HCT116 (cell line): ENCODE measurements around the gene SFRP4. TPM values are rescaled to one million over a fixed set of nuclear protein-coding genes. Genes with fewer than 3 reads are reported as not detected.

Experiments used
- ATAC-seq: fragments of 200-7000 bp; cut with Tn5 transposase; 2 replicates; pipeline ENCODE4 v1.9.1; 2020; ENCODE audit warnings: mild to moderate bottlenecking, moderate library complexity
- BruUV-seq: library from RNA; stranded (reverse); fragments of 400-500 nt; replicated peaks from 2 replicates; lab custom pipeline; 2021; lab: Mats Ljungman, UMichigan
- CTCF ChIA-PET: fragments of 300-600 bp; sonication (Branson Sonifier 250); formaldehyde crosslinking; loops from one replicate; lab custom pipeline; 2021; ENCODE audit warnings: antibody characterized with exemption; lab: Charles Lee
- POLR2A ChIA-PET: fragments of 300-600, 350-600 bp; sonication (Branson Sonifier 250); formaldehyde crosslinking; loops from one replicate; lab custom pipeline; 2021; ENCODE audit warnings: antibody characterized with exemption; lab: Charles Lee
- RAD21 ChIA-PET, 2 experiments: fragments of 300-600 bp; sonication (Branson Sonifier 250); formaldehyde crosslinking; loops; one replicate each; lab custom pipeline; 2023; ENCODE audit warnings: low total read pairs in 2 of 2; ENCODE audit not compliant: uncharacterized antibody in 2 of 2, unreplicated experiment in 2 of 2, low non-redundant PET in 1 of 2; lab: Charles Lee
- DNase-seq: peaks from one replicate; pipeline ENCODE4 v3.0.0-alpha.2; 2010; ENCODE audit warnings: low read depth, low spot score
- H2AFZ ChIP-seq: fragments of 200-600 bp; shearing (Covaris generic), sonication (generic); 2 replicates; pipeline ENCODE4 v1.6.1; 2017; ENCODE audit warnings: low read depth, mixed run types, mixed read lengths, antibody characterized with exemption, low read length; ENCODE audit not compliant: poor library complexity, severe bottlenecking
- H3K27ac ChIP-seq: 2 replicates; pipeline ENCODE4 v1.5.1; 2012; ENCODE audit warnings: low read depth, low read length
- H3K27me3 ChIP-seq: fragments of 200-600 bp; sonication (generic); 2 replicates; pipeline ENCODE4 v1.6.1; 2016; ENCODE audit warnings: mixed run types, low read length, mixed read lengths; ENCODE audit not compliant: insufficient read depth
- H3K36me3 ChIP-seq, 2 experiments: fragments of 200-500 bp in 1 of 2; fragments of 200-600 bp in 1 of 2; sonication (Bioruptor generic) in 1 of 2; sonication (generic) in 1 of 2; 2 replicates each; pipeline versions ENCODE4 v1.5.1 to v1.6.1; 2014 to 2016; ENCODE audit warnings: low read length in 2 of 2, inconsistent platforms in 1 of 2, mixed read lengths in 1 of 2, mixed run types in 1 of 2; ENCODE audit not compliant: insufficient read depth in 2 of 2, control insufficient read depth in 1 of 2
- H3K4me1 ChIP-seq, 2 experiments: fragments of 200-600 bp in 1 of 2; sonication (generic) in 1 of 2; 2 replicates each; pipeline versions ENCODE4 v1.5.1 to v1.6.1; 2012 to 2017; ENCODE audit warnings: low read length in 2 of 2, inconsistent platforms in 1 of 2, mild to moderate bottlenecking in 1 of 2, mixed read lengths in 1 of 2, mixed run types in 1 of 2, moderate library complexity in 1 of 2; ENCODE audit not compliant: insufficient read depth in 2 of 2, control insufficient read depth in 1 of 2
- H3K4me2 ChIP-seq: fragments of 200-600 bp; sonication (generic); 2 replicates; pipeline ENCODE4 v1.6.1; 2017; ENCODE audit warnings: mixed run types, low read length, mixed read lengths
- H3K4me3 ChIP-seq, 2 experiments: fragments of 200-600 bp in 1 of 2; sonication (generic) in 1 of 2; replicated peaks in 1 of 2; 2 replicates each; pipeline ENCODE4 v1.5.1; 2011 to 2016; ENCODE audit warnings: low read length in 2 of 2, control low read depth in 1 of 2, low read depth in 1 of 2, mild to moderate bottlenecking in 1 of 2, mixed read lengths in 1 of 2, mixed run types in 1 of 2
- H3K79me2 ChIP-seq: fragments of 200-600 bp; sonication (generic); 2 replicates; pipeline ENCODE4 v1.6.1; 2017; ENCODE audit warnings: mild to moderate bottlenecking, mixed run types, low read length, moderate library complexity, mixed read lengths; ENCODE audit not compliant: insufficient read depth
- H3K9ac ChIP-seq: fragments of 200-600 bp; sonication (generic); 2 replicates; pipeline ENCODE4 v1.6.1; 2016; ENCODE audit warnings: low read length, mixed read lengths
- H3K9me2 ChIP-seq: fragments of 200-600 bp; sonication (generic), shearing (Covaris generic); 2 replicates; pipeline ENCODE4 v1.6.1; 2017; ENCODE audit warnings: mixed run types, mild to moderate bottlenecking, moderate library complexity; ENCODE audit not compliant: insufficient read depth
- H3K9me3 ChIP-seq, 2 experiments: fragments of 200-500 bp in 1 of 2; fragments of 200-600 bp in 1 of 2; sonication (Bioruptor generic) in 1 of 2; sonication (generic) in 1 of 2; 2 replicates each; pipeline ENCODE4 v1.6.1; 2014 to 2017; ENCODE audit warnings: low read length in 2 of 2, mixed read lengths in 2 of 2, inconsistent platforms in 1 of 2, low read depth in 1 of 2, mild to moderate bottlenecking in 1 of 2, mixed run types in 1 of 2, moderate library complexity in 1 of 2; ENCODE audit not compliant: control insufficient read depth in 1 of 2, insufficient read depth in 1 of 2
- H4K20me1 ChIP-seq: fragments of 200-600 bp; sonication (generic), shearing (Covaris generic); 2 replicates; pipeline ENCODE4 v1.6.1; 2017; ENCODE audit warnings: mixed run types, mild to moderate bottlenecking, moderate library complexity; ENCODE audit not compliant: insufficient read depth
- CBX3 ChIP-seq: IDR thresholded peaks from 2 replicates; pipeline ENCODE4 v1.6.1; 2012; ENCODE audit warnings: low read depth
- EGR1 ChIP-seq: IDR thresholded peaks from 2 replicates; pipeline ENCODE4 v1.6.1; 2012; ENCODE audit warnings: low read depth
- ELF1 ChIP-seq: IDR thresholded peaks from 2 replicates; pipeline ENCODE4 v1.6.1; 2012; ENCODE audit warnings: low read depth, borderline replicate concordance
- EZH2 ChIP-seq: fragments of 200-600 bp; sonication (generic); IDR thresholded peaks from 2 replicates; pipeline ENCODE4 v1.6.1; 2017; ENCODE audit warnings: antibody characterized with exemption, mixed run types
- FOSL1 ChIP-seq: IDR thresholded peaks from 2 replicates; pipeline ENCODE4 v1.6.1; 2012; ENCODE audit warnings: low read depth
- JUND ChIP-seq: IDR thresholded peaks from 2 replicates; pipeline ENCODE4 v1.6.1; 2012
- MAX ChIP-seq: IDR thresholded peaks from 2 replicates; pipeline ENCODE4 v1.6.1; 2012
- POLR2AphosphoS5 ChIP-seq: IDR thresholded peaks from 2 replicates; pipeline ENCODE4 v1.6.1; 2011; ENCODE audit warnings: mild to moderate bottlenecking, low read depth, low read length, moderate library complexity
- RAD21 ChIP-seq: IDR thresholded peaks from 2 replicates; pipeline ENCODE4 v1.6.1; 2012; ENCODE audit warnings: low read depth, mild to moderate bottlenecking
- SP1 ChIP-seq: IDR thresholded peaks from 2 replicates; pipeline ENCODE4 v1.6.1; 2012; ENCODE audit warnings: low read depth
- SRF ChIP-seq: IDR thresholded peaks from 2 replicates; pipeline ENCODE4 v1.6.1; 2012; ENCODE audit warnings: low read depth
- TCF7L2 ChIP-seq: IDR thresholded peaks from 2 replicates; pipeline ENCODE4 v1.7.0; 2011; ENCODE audit warnings: borderline replicate concordance, inconsistent platforms; ENCODE audit not compliant: insufficient read depth, insufficient read length; ENCODE audit errors: extremely low read depth
- YY1 ChIP-seq: IDR thresholded peaks from 2 replicates; pipeline ENCODE4 v1.6.1; 2011; ENCODE audit warnings: low read length, low read depth, moderate library complexity, mild to moderate bottlenecking; ENCODE audit not compliant: insufficient replicate concordance; ENCODE audit errors: extremely low read depth
- intact Hi-C: fragments of 100-400 bp; cut with micrococcal nuclease; formaldehyde crosslinking; loops from 2 replicates; pipeline ENCODE4 v1.10.0; 2022
- total RNA-seq: library from RNA; stranded (reverse); gene quantifications from one replicate; pipeline ENCODE4 v1.2.1, GENCODE V29; 2021; ENCODE audit not compliant: unreplicated experiment
- TF ChIP-seq, protein P1 (sequence below): IDR thresholded peaks from 2 replicates; pipeline ENCODE4 v1.6.1; 2011; ENCODE audit warnings: mild to moderate bottlenecking, low read length, moderate library complexity; ENCODE audit not compliant: insufficient replicate concordance; ENCODE audit errors: extremely low read depth
- TF ChIP-seq, protein P2 (sequence below): IDR thresholded peaks from 2 replicates; pipeline ENCODE4 v1.6.1; 2012

The SFRP4 gene
- total RNA-seq, 1 experiment from 2014 or later: 0.25 TPM

GRCh38 chr7:37882086-37882485, 34.5 kb downstream of the SFRP4 start:
- RAD21 ChIA-PET: no interaction called here
- Histone ChIP-seq H4K20me1 (no peaks in the 10 kb centered on the region), H3K79me2 (no peaks in the 10 kb centered on the region), H2AFZ (no peak overlapping the region), H3K27ac (no peak overlapping the region), H3K4me1 (no peaks in the 10 kb centered on the region), H3K36me3 (no peaks in the 10 kb centered on the region), H3K4me3 (no peak overlapping the region), H3K27me3 (peaks cover 23% of the 10 kb centered on the region), H3K9me3 (no peaks in the 10 kb centered on the region), H3K9me2 (no peaks in the 10 kb centered on the region), H3K4me2 (no peak overlapping the region), H3K9ac (no peak overlapping the region)
- CTCF ChIA-PET: no interaction called here
- no peak for TF ChIP-seq ELF1
- TF ChIP-seq SRF: no peak
- TF ChIP-seq JUND: no peak
- TF ChIP-seq FOSL1: no peak
- TF ChIP-seq, protein P1, sequence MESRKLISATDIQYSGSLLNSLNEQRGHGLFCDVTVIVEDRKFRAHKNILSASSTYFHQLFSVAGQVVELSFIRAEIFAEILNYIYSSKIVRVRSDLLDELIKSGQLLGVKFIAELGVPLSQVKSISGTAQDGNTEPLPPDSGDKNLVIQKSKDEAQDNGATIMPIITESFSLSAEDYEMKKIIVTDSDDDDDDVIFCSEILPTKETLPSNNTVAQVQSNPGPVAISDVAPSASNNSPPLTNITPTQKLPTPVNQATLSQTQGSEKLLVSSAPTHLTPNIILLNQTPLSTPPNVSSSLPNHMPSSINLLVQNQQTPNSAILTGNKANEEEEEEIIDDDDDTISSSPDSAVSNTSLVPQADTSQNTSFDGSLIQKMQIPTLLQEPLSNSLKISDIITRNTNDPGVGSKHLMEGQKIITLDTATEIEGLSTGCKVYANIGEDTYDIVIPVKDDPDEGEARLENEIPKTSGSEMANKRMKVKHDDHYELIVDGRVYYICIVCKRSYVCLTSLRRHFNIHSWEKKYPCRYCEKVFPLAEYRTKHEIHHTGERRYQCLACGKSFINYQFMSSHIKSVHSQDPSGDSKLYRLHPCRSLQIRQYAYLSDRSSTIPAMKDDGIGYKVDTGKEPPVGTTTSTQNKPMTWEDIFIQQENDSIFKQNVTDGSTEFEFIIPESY: no peak
- TF ChIP-seq SP1: no peak
- no peak for TF ChIP-seq EZH2
- no peak for TF ChIP-seq POLR2AphosphoS5
- TF ChIP-seq, protein P2, sequence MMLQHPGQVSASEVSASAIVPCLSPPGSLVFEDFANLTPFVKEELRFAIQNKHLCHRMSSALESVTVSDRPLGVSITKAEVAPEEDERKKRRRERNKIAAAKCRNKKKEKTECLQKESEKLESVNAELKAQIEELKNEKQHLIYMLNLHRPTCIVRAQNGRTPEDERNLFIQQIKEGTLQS: no peak
- TF ChIP-seq CBX3: no peak
- TF ChIP-seq TCF7L2: no peak
- TF ChIP-seq RAD21: no peak
- TF ChIP-seq EGR1: no peak
- TF ChIP-seq YY1: no peak
- TF ChIP-seq MAX: no peak
- BruUV-seq: no TSS peak
- POLR2A ChIA-PET: no interaction called here
- DNase-seq (no peak), ATAC-seq (no peak)
- intact Hi-C loops: no loop called here

Other genes starting within 250 kb of the SFRP4 start
- not detected for gene GPR141, start 233.1 kb downstream of the SFRP4 start, total RNA-seq
- gene NME8, start 68.2 kb downstream of the SFRP4 start, total RNA-seq: not detected
- gene EPDR1, start 3.8 kb upstream of the SFRP4 start, total RNA-seq: 8.0 TPM